Ishikawa (cell line): Measurements from ENCODE around the gene NMT2.

Experiments used
- CEBPB ChIP-seq: IDR thresholded peaks from 2 replicates; pipeline ENCODE4 v1.6.1; 2012
- CREB1 ChIP-seq: IDR thresholded peaks from 2 replicates; pipeline ENCODE4 v1.6.1; 2012; ENCODE audit warnings: low read depth
- EGR1 ChIP-seq: IDR thresholded peaks from 2 replicates; pipeline ENCODE4 v1.6.1; 2012
- EP300 ChIP-seq: IDR thresholded peaks from 2 replicates; pipeline ENCODE4 v1.6.1; 2012; ENCODE audit warnings: borderline replicate concordance
- FOXM1 ChIP-seq: IDR thresholded peaks from 2 replicates; pipeline ENCODE4 v1.6.1; 2012; ENCODE audit warnings: low read depth, borderline replicate concordance
- MAX ChIP-seq: IDR thresholded peaks from 2 replicates; pipeline ENCODE4 v1.6.1; 2012
- NFIC ChIP-seq: IDR thresholded peaks from 2 replicates; pipeline ENCODE4 v1.6.1; 2012
- RAD21 ChIP-seq: IDR thresholded peaks from 2 replicates; pipeline ENCODE4 v1.6.1; 2012; ENCODE audit warnings: low read depth
- REST ChIP-seq: IDR thresholded peaks from 2 replicates; pipeline ENCODE4 v1.6.1; 2012; ENCODE audit warnings: low read depth, mild to moderate bottlenecking
- TAF1 ChIP-seq: IDR thresholded peaks from 2 replicates; pipeline ENCODE4 v1.6.1; 2012; ENCODE audit warnings: low read depth, mild to moderate bottlenecking
- TCF12 ChIP-seq: IDR thresholded peaks from 2 replicates; pipeline ENCODE4 v1.6.1; 2012; ENCODE audit warnings: low read depth
- TEAD4 ChIP-seq: IDR thresholded peaks from 2 replicates; pipeline ENCODE4 v1.6.1; 2012
- USF1 ChIP-seq: IDR thresholded peaks from 2 replicates; pipeline ENCODE4 v1.6.1; 2012
- YY1 ChIP-seq: IDR thresholded peaks from 2 replicates; pipeline ENCODE4 v1.6.1; 2012; ENCODE audit warnings: low read depth
- ZBTB7A ChIP-seq: IDR thresholded peaks from 2 replicates; pipeline ENCODE4 v1.6.1; 2012; ENCODE audit warnings: low read depth

The NMT2 gene

GRCh38 chr10:15155978-15156656 lies 12.4 kb downstream of the NMT2 start:
- TF ChIP-seq USF1 (no peak), REST (no peak)

- no peak for TF ChIP-seq EP300
- TF ChIP-seq ZBTB7A: no peak
- TF ChIP-seq FOXM1: no peak
- TF ChIP-seq EGR1: no peak
- TF ChIP-seq RAD21: no peak
- no peak for TF ChIP-seq CREB1
- TF ChIP-seq USF1: no peak
- TF ChIP-seq TAF1: no peak
- no peak for TF ChIP-seq CEBPB
- TF ChIP-seq TCF12: no peak
Measured at GRCh38 chr10:15152556-15152955, 15.9 kb downstream of the NMT2 start.

- TF ChIP-seq TEAD4 (no peak), CEBPB (no peak), NFIC (no peak), TAF1 (no peak), YY1 (no peak), EP300 (no peak), CREB1 (no peak), FOXM1 (no peak), MAX (no peak), REST (no peak), RAD21 (no peak), ZBTB7A (no peak), EGR1 (no peak), TCF12 (no peak), USF1 (no peak)
Measured at GRCh38 chr10:15150563-15150962, 17.9 kb downstream of the NMT2 start.

GRCh38 chr10:15149042-15149771 lies 19.3 kb downstream of the NMT2 start:
- TF ChIP-seq CREB1 (no peak), MAX (no peak), USF1 (no peak), TAF1 (no peak), EP300 (no peak), EGR1 (no peak), NFIC (no peak), TCF12 (no peak), TEAD4 (no peak), REST (no peak), RAD21 (no peak), CEBPB (no peak), YY1 (no peak), ZBTB7A (no peak), FOXM1 (no peak)
